COLO668 (cell line): ENCODE measurements around the gene SLC1A3.

ENCODE experiments used
- DNase-seq: peaks from one replicate; lab custom pipeline; 2025; ENCODE audit not compliant: unreplicated experiment; lab: John Stamatoyannopoulos, UW

The SLC1A3 gene

GRCh38 chr5:36599986-36600779, 6.2 kb upstream of the SLC1A3 start:
- DNase-seq, result no peak

GRCh38 chr5:36600917-36601527, 5.4 kb upstream of the SLC1A3 start:
- DNase-seq, result no peak

- DNase-seq, result no peak
Observed at GRCh38 chr5:36602704-36603321, 3.6 kb upstream of the SLC1A3 start.

GRCh38 chr5:36605241-36605640, 1.2 kb upstream of the SLC1A3 start:
- no peak for DNase-seq

GRCh38 chr5:36606036-36606427, 374 bp upstream of the SLC1A3 start:
- no peak for DNase-seq

- no peak for DNase-seq
Observed at GRCh38 chr5:36607114-36607571, 737 bp downstream of the SLC1A3 start.

- no peak for DNase-seq
Observed at GRCh38 chr5:36607838-36608783, 1.7 kb downstream of the SLC1A3 start.

GRCh38 chr5:36610621-36611020, 4.2 kb downstream of the SLC1A3 start:
- no peak for DNase-seq

GRCh38 chr5:36611520-36612274, 5.3 kb downstream of the SLC1A3 start:
- DNase-seq, result no peak

- DNase-seq, result no peak
Observed at GRCh38 chr5:36613241-36613640, 6.8 kb downstream of the SLC1A3 start.

GRCh38 chr5:36613771-36614656, 7.6 kb downstream of the SLC1A3 start:
- no peak for DNase-seq

- no peak for DNase-seq
Observed at GRCh38 chr5:36614657-36615308, 8.4 kb downstream of the SLC1A3 start.

- DNase-seq, result no peak
Observed at GRCh38 chr5:36619012-36619635, 12.7 kb downstream of the SLC1A3 start.

- DNase-seq, result no peak
Observed at GRCh38 chr5:36621985-36622384, 15.6 kb downstream of the SLC1A3 start.

GRCh38 chr5:36623832-36624231, 17.4 kb downstream of the SLC1A3 start:
- DNase-seq, result no peak

- no peak for DNase-seq
Observed at GRCh38 chr5:36624277-36624676, 17.9 kb downstream of the SLC1A3 start.

GRCh38 chr5:36628695-36629094, 22.3 kb downstream of the SLC1A3 start:
- no peak for DNase-seq

- DNase-seq, result no peak
Observed at GRCh38 chr5:36629729-36630128, 23.3 kb downstream of the SLC1A3 start.
